PC-3 (cell line): Measurements from ENCODE around the gene OMD. TPM values are rescaled to one million over a fixed set of nuclear protein-coding genes. Genes with fewer than 3 reads are reported as not detected.

ENCODE experiments used
- ATAC-seq: fragments of 200-7000 bp; cut with Tn5 transposase; 2 replicates; pipeline ENCODE4 v1.9.1; 2020; ENCODE audit warnings: mild to moderate bottlenecking, moderate library complexity
- BruUV-seq: library from RNA; stranded (reverse); fragments of 400-500 nt; replicated peaks from 2 replicates; lab custom pipeline; 2021; lab: Mats Ljungman, UMichigan
- CTCF ChIA-PET: fragments of 300-600 bp; sonication (Branson Sonifier 250); formaldehyde crosslinking; loops from one replicate; lab custom pipeline; 2022; ENCODE audit warnings: antibody characterized with exemption; lab: Charles Lee
- POLR2A ChIA-PET: fragments of 300-600 bp; sonication (Branson Sonifier 250); formaldehyde crosslinking; loops from one replicate; lab custom pipeline; 2022; ENCODE audit warnings: antibody characterized with exemption; ENCODE audit not compliant: unreplicated experiment; lab: Charles Lee
- DNase-seq: peaks from one replicate; pipeline ENCODE4 v3.0.0-alpha.2; 2015
- H2AFZ ChIP-seq: fragments of 300-600 bp; sonication (generic); 2 replicates; pipeline ENCODE4 v1.6.0; 2016; ENCODE audit warnings: antibody characterized with exemption, low read length
- H3F3A ChIP-seq: fragments of 300-600 bp; sonication (generic); one replicate; pipeline ENCODE4 v1.6.0; 2017; ENCODE audit warnings: antibody characterized with exemption, low read length, control low read depth, mild to moderate bottlenecking; ENCODE audit not compliant: unreplicated experiment
- H3K27ac ChIP-seq: fragments of 300-600 bp; sonication (generic); 2 replicates; pipeline ENCODE4 v1.5.1; 2016; ENCODE audit warnings: mild to moderate bottlenecking, low read length
- H3K27me3 ChIP-seq: fragments of 300-600 bp; sonication (generic); 2 replicates; pipeline ENCODE4 v1.6.1; 2016; ENCODE audit warnings: low read length, mixed read lengths
- H3K36me3 ChIP-seq: fragments of 300-600 bp; sonication (generic); 2 replicates; pipeline ENCODE4 v1.6.1; 2016; ENCODE audit warnings: low read depth, mixed run types, low read length, mixed read lengths
- H3K4me1 ChIP-seq: fragments of 300-600 bp; sonication (generic); 2 replicates; pipeline ENCODE4 v1.5.1; 2016; ENCODE audit warnings: low read length; ENCODE audit not compliant: insufficient read depth
- H3K4me2 ChIP-seq: fragments of 300-600 bp; sonication (generic); 2 replicates; pipeline ENCODE4 v1.6.0; 2016; ENCODE audit warnings: low read length
- H3K4me3 ChIP-seq: fragments of 300-600 bp; sonication (generic); 2 replicates; pipeline ENCODE4 v1.5.1; 2016; ENCODE audit warnings: mild to moderate bottlenecking, low read length, mixed read lengths
- H3K79me2 ChIP-seq: fragments of 300-600 bp; sonication (generic); 2 replicates; pipeline ENCODE4 v1.6.1; 2017; ENCODE audit warnings: low read length, mixed read lengths
- H3K9ac ChIP-seq: fragments of 300-600 bp; sonication (generic); 2 replicates; pipeline ENCODE4 v1.6.0; 2016; ENCODE audit warnings: mild to moderate bottlenecking, low read length
- H3K9me2 ChIP-seq: fragments of 300-600 bp; sonication (generic); replicated peaks from 2 replicates; pipeline ENCODE4 v1.6.1; 2016; ENCODE audit warnings: mixed run types, low read length, mixed read lengths
- H3K9me3 ChIP-seq: fragments of 300-600 bp; sonication (generic); 2 replicates; pipeline ENCODE4 v1.6.1; 2016; ENCODE audit warnings: low read length, mixed read lengths
- H4K20me1 ChIP-seq: fragments of 300-600 bp; sonication (generic); 2 replicates; pipeline ENCODE4 v1.6.1; 2016; ENCODE audit warnings: low read length, mixed read lengths
- CTCF ChIP-seq: fragments of 300-600 bp; sonication (generic); conservative IDR thresholded peaks from 2 replicates; pipeline ENCODE4 v1.5.1; 2017; ENCODE audit warnings: antibody characterized with exemption, low read depth, mild to moderate bottlenecking, low read length
- EZH2 ChIP-seq: fragments of 300-600 bp; sonication (generic); IDR thresholded peaks from one replicate; pipeline ENCODE4 v1.6.1; 2017; ENCODE audit warnings: antibody characterized with exemption, mild to moderate bottlenecking, low read length; ENCODE audit not compliant: unreplicated experiment
- EZH2phosphoT487 ChIP-seq: fragments of 300-600 bp; sonication (generic); IDR thresholded peaks from 2 replicates; pipeline ENCODE4 v1.6.1; 2018; ENCODE audit warnings: mild to moderate bottlenecking, antibody characterized with exemption, low read length, borderline replicate concordance
- intact Hi-C: fragments of 100-400 bp; cut with micrococcal nuclease; formaldehyde crosslinking; loops from 2 replicates; pipeline ENCODE4 v1.9.0; 2023
- total RNA-seq: library from RNA; depleted of rRNA; stranded (reverse); fragments of >200 nt; gene quantifications from 2 replicates; pipeline ENCODE4 v1.2.3, GENCODE V29; 2014

Gene OMD
- total RNA-seq, 1 experiment from 2014 or later, result not detected

GRCh38 chr9:92404042-92404836, 20.0 kb downstream of the OMD start, which contains the start of gene OGN:
Gene OGN (minus strand): TSS chr9:92404578. CDS start chr9:92403407, 1,171 bp downstream.
- Histone ChIP-seq H3K9me2 (no peaks in the 10 kb centered on the region), H3K27ac (no peak within 1 kb of the TSS), H3F3A (no peaks in the 10 kb centered on the region), H4K20me1 (no peaks in the 10 kb centered on the region), H3K9ac (no peak within 1 kb of the TSS), H3K79me2 (no peaks in the 10 kb centered on the region), H3K4me1 (peaks cover 8% of the 10 kb centered on the region), H3K4me2 (no peak within 1 kb of the TSS), H2AFZ (no peak within 1 kb of the TSS), H3K4me3 (no peak within 1 kb of the TSS), H3K27me3 (no peaks in the 10 kb centered on the region), H3K9me3 (no peaks in the 10 kb centered on the region), H3K36me3 (no peaks in the 10 kb centered on the region)
- no peak for TF ChIP-seq CTCF
- no peak for TF ChIP-seq EZH2phosphoT487
- TF ChIP-seq EZH2, result no peak
- intact Hi-C loops, result no loop called here
- ChIA-PET CTCF (no interaction called here), POLR2A (no interaction called here)
- DNase-seq (no peak), ATAC-seq (no peak)
- BruUV-seq, result no TSS peak

GRCh38 chr9:92402826-92403745, 21.2 kb downstream of the OMD start:
- POLR2A ChIA-PET, result no interaction called here
- Histone ChIP-seq H3K9me3 (no peaks in the 10 kb centered on the region), H3K27me3 (no peaks in the 10 kb centered on the region), H3K79me2 (no peaks in the 10 kb centered on the region), H2AFZ (no peak overlapping the region), H3K9me2 (no peaks in the 10 kb centered on the region), H3K36me3 (no peaks in the 10 kb centered on the region), H3K27ac (no peak overlapping the region), H3K9ac (no peak overlapping the region), H3K4me2 (no peak overlapping the region), H3F3A (no peaks in the 10 kb centered on the region), H4K20me1 (no peaks in the 10 kb centered on the region), H3K4me3 (no peak overlapping the region), H3K4me1 (no peaks in the 10 kb centered on the region)
- TF ChIP-seq EZH2 (no peak), EZH2phosphoT487 (no peak), CTCF (no peak)
- intact Hi-C loops, result no loop called here
- no TSS peak for BruUV-seq
- DNase-seq (no peak), ATAC-seq (no peak)
- CTCF ChIA-PET, result no interaction called here
